Renal pelvis (tissue), 4 donors: ENCODE measurements around the gene MAST2. TPM values are rescaled to one million over a fixed set of nuclear protein-coding genes. Genes with fewer than 3 reads are reported as not detected.

ENCODE experiments used
- DNase-seq: peaks from one replicate; pipeline ENCODE4 v3.0.0-alpha.2; 2013
- polyA plus RNA-seq, 3 donors: library from polyadenylated mRNA; unstranded; fragments of 120-200 nt; gene quantifications; one replicate each; pipeline ENCODE4 v1.2.1, GENCODE V29; 2013; ENCODE audit not compliant: insufficient read length in 3 of 3

The MAST2 gene
- polyA plus RNA-seq, 3 donors = 32.0 to 43.3 (median 38.1) TPM

DNA sequence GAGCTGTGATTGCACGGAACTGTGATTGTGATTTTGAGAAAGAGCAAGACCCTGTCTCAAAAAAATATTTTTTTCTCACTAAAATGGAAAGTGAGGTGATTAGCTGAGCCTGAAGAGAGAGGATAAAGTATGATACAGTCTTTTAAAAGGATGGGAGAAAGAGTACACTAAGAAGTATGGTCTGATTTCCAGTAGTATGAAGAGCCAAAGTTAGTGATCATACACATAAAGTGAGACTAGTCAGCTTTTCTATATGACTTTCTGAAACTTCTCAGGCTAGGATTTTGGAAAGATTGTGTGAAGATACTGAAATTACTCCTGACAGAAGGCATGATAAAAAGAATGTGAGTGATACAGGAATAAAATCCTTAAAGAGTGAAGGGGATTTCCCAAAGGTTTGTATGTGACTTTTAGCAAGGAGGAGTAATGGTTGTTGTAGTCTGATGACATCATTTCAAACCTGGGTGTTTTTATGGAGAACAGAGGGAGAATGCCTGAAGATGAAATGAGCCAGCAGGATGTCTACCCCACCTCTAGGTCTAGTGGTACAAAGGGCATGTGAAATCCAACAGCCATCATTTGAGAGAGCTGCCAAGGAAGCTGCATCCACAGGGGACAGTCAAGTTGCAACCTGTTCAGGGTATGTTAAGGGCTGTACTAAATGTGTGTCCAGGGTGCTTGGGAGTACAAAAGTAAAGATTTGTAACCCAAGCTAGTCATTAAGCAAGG lies 171.3 kb downstream of the MAST2 start:
- DNase-seq = no peak

DNA sequence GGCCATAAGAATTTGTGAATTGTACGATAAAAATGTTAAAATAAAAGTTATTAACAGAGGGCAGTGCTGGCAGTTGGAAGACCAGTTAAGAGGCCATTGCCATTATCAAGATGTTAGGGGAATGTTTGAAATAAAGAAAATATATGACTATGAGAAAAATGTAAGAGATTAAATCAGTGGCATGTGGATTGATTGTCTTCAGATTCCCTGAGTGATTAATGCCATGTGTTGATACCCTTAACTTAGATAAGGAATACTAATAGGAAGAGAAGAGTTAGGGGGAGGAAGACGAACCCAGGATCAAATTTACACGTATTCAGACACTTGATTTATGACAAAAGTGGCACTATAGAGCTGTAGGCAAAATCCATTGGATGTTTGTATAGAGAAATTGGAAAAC lies 173.2 kb downstream of the MAST2 start:
- no peak for DNase-seq

DNA sequence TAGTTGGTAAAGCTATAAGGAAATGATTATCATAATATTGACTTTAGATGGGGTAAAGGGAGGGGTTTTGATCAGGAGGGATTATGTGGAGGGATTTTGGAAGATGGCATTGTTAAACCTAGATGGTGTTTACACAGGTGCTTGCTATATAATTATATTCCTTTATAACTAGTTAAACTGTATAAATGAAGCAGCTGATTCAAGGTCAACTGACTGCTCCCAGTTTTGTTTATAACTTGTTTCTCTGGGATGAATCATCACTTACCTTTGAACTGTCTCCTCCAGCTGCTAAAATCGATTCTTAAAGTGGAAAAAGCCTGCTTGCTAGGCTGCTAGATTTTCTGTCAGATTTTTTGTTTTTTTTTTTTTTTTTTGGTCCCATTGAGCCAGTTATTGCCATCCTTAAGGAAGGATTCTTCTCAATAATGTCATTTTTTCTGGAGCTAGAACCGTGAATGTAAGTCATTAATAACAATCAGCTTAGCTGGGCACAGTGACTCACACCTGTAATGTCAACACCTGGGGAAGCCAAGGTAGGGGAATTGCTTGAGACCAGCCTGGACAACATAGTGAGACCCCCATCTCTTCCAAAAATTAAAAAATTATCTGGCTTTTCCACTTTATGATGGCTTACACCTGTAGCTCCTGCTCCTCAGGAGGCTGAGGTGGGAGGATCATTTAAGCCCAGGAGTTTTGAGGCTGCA lies 175.8 kb downstream of the MAST2 start:
- DNase-seq = no peak

DNA sequence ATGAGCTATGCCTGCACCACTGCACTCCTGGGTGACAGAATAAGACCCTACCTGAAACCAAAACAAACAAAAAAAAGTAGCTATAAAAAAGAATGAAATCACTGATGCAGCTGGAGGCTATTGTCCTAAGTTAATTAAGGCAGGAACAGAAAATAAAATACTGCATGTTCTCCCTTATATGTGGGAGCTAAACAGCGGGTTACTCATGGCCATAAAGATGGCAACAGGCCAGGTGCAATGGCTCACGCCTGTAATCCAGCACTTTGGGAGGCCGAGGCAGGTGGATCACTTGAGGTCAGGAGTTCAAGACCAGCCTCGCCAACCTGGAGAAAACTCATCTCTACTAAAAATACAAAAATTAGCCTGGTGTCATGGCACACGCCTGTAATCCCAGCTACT lies 176.4 kb downstream of the MAST2 start:
- DNase-seq = no peak

DNA sequence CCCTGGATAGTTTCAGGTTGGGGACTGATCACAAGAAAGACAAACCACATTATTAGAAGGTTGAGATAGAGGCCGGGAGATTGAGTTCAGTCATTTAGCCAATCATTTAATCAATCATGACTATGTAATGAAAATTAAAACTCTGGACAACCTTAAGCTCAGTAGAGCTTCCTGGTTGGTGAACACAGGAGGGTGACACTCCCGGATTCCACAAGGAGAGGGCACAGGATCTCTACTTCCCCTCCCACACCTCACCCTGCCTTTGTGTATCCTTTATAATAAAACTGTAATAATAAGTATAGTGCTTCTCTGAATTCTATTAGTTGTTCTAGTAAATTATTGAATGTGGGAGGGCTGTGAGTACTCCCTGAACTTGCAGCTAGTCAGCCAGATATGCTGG lies 178.9 kb downstream of the MAST2 start:
- DNase-seq = no peak

DNA sequence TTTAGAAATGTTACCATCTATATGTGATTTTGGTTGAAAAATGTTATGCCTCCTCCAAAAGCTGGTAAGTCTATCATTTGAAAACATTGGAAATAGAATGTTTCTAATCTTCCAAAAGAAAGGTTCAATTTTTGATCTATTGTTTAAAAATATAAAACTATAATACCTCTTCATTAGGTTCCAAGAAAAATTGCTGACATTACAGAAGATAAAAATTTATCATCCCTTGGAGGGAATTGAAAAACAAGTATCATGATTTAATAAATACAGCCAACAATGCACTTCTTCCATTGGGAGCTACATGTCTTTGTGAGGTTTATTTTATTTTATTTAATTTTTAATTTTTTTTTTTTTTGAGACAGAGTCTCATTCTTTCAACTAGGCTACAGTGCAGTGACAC lies 180.6 kb downstream of the MAST2 start:
- DNase-seq = no peak

DNA sequence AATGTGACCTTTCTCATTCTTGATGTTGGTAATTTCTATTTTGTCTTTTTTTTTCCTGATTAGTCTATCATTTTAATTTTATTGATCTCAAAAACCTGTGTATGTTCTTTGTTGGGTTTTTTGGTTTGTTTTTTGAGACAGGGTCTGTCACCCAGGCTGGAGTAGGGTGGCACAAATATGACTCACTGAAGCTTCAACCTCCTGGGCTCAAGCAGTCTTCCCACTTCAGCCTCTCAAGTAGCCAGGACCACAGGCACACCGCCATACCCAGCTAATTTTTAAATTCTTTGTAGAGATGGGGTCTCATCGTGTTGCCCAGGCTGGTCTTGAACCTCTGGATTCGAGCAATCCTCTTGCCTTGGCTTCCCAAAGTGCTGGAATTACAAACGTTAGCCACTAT lies 183.8 kb downstream of the MAST2 start:
- no peak for DNase-seq

DNA sequence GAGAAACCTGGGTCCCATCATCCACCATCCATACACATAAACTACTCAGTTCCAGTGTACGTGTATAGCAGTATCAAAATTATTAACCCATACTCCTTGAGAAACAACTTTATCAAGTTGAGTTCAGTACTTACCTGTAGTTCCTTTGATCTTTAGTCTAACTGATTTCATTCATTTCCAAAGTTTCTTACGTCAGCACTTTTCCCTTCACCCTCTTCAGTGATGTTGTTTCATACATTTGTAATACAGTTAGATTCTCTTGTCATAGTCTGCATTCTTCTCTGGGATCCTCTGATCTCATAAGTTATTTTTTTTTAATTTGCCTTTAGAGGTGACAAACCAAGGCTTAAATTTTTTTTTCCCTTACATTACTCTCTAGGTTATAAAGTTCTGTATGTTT lies 185.8 kb downstream of the MAST2 start:
- no peak for DNase-seq

DNA sequence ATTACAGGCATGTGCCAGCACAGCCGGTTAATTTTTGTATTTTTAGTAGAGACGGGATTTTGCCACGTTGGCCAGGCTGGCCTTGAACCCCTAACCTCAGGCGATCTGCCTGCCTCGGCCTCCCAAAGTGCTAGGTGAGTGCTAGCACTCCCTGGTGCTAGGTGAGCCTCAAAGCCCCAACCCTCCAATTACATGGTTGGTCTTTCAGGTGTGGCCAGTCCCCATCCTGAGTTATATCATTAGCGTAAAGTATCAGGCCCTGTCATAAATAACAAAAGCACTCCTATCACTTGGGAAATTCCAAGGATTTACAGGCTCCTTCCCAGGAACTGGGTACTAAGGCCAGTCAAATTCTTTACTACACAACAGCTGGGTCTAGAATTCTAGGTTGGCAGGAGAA lies 191.0 kb downstream of the MAST2 start:
- DNase-seq = no peak

DNA sequence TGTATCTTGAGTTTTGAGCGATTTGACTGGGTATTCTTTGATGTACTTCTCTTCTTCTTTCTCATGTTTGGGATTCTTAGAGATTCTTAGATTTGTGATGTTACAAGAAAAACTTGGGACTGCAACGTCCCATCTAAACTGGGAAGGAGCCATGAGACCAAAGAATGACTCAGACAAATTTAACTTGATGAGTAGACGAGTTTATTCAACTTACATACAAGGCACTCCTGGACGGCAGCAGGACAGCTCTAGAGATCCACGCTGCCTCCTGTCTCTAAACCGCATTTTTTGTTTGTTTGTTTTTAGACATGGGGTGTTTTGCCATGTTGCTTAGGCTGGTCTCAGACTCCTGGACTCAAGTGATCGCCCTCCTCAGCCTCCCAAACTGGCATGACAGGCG lies 191.9 kb downstream of the MAST2 start:
- DNase-seq = no peak

DNA sequence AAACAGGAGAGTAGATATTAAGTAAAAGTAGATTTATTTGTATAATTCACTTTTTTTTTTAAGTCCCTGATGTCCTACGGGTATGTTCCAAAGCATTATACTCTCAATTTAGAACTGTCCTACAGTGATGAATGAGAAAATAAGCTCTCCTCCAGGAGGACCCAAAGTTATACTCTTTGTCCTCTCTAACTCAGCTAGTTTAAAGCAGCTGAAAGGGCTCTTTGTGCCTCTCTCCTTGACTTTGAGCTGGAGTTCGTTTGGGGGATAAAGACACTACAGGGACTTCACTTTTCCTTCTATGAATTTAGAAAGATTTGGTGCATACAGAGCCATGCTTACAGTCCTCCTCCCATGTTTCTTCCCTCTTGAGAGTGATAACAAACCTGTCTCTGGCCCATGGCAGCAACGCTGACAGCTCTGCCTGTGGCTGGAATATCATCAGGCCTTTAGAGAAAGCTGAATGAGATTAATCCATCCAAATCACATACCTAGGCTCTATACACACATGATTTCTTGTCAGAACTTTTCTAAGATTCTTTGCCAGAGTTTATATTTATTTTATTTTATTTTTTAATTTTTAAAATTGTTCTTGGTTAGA lies 194.7 kb downstream of the MAST2 start:
- DNase-seq = no peak

DNA sequence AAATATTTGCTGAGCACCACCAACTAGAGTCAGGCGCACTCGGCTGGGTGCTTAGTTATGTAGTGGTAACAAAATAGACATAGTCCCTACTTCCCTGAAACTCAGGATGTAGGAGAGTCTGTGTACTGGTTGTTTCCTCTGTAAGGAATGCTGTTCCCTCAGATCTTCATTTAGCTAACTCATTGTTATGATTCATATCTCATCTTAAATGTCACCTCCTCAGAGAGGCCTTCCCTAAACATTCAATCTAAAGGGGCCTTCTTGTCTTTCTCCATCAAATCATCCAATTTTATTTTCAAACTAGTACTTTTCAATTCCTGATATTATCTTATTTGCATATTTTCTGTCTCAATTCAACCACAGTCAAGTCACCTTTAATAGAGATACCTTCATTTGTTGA lies 196.1 kb downstream of the MAST2 start:
- DNase-seq = no peak

DNA sequence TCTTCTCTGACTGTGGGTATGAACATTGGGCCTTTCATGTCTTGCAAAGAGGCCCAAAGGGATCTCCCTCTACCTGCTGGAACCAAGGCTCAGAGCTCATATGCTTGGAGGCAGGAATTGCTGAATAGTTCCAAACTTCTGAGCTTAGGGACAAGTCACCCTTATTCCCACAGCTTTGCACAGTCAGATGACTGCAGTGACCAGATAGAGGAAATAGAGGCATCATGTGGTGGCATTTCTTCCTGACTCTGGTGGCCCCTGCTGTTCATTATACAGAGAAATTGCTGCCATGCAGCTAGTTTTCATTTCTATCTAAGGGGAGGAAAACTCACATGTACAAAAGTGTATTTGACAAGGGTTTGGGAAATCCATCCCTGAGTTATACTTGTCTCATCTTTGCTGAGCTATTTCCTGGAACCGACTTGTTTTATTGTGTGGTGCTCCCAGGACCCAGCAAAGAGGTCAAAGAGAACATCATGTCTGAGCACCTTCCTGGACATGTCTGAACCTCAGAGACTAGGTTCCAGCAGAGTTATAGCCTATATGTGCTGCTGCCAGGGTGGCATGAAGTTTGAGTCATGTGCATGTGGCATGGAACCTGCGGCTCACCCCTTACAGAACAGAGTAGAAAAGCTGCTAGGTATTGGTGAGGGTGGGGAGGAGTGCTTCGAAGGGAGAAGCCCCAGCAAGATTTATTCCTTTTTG lies 197.8 kb downstream of the MAST2 start:
- DNase-seq = no peak

DNA sequence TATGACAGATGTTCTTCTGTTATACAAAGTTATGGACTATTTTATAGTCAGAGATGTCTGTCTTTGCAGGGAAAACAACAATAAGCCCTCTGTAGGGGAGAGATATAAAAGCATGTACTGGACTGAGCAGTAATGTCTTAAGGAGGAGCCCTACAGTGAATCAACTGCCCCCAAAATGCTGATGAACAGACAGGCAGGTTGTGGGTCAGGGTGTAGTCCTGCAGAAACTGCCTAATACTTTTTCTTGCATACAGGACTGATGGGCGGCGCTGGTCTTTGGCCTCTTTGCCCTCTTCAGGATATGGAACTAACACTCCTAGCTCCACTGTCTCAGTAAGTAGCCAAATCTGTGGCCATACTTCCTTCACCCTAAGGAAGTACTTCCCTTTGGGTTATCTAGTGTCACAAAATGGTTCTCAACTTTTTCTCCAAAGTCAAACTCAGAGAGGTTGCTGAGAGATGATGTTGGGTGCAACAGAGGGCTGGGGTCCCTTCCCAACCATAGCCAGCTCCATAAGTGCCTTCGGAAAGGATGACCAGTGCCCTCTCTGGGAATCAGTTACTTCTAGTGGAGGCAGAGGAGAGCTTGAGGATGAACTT lies 199.2 kb downstream of the MAST2 start:
- no peak for DNase-seq

DNA sequence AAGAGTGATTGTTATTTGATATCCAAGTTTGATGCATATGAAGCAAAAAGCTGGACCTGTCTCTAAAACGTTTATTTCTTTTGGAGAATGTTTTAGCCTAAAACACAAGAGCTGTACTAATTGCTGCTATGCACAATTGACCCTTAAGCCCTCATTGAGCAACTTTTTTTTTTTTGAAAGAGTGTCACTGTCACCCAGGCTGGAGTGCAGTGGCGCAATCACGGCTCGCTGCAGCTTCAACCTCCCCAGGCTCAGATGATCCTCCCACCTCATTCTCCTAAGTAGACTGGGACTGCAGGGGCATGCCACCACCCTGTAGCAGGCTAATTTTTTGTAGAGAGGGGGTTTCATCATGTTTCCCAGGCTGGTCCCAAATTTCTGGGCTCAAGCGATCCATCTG lies 199.9 kb downstream of the MAST2 start:
- no peak for DNase-seq

DNA sequence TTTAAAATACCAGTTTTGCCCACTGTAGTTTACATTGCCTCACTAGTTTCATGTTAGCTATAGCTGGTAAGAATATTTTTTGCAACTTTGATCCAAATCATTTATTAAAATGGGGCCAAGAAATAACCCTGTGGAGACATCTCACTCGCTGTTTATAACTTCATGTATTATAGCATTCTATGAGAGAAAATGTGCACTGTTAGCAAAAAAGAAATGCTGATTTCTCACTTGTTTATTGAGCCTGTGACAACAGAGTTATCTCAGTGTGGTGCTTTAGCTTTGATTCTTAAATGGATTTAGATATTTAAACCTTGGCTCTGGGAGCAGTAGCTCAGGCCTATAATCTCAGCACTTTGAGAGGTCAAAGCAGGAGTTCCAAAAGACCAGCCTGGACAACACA lies 201.1 kb downstream of the MAST2 start:
- no peak for DNase-seq

DNA sequence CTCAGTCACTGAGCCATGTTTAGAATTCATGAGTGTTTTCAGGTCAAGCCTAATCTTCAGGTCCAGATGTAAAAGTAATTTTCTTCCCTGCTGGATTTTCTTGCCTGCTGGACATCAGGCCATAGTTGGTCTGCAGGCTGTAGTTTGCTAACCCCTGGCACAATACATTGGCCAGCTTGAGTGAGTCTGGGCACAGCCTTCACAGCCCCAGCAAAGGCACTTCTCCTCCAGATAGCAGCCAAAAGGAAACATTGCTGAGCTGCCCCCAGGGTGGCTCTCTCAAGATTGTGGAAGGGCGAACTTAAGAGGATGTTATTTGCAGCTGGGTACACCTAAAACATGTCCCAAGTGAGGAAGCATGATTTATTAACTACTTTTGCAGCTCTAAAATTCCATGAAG lies 202.2 kb downstream of the MAST2 start:
- DNase-seq = no peak

DNA sequence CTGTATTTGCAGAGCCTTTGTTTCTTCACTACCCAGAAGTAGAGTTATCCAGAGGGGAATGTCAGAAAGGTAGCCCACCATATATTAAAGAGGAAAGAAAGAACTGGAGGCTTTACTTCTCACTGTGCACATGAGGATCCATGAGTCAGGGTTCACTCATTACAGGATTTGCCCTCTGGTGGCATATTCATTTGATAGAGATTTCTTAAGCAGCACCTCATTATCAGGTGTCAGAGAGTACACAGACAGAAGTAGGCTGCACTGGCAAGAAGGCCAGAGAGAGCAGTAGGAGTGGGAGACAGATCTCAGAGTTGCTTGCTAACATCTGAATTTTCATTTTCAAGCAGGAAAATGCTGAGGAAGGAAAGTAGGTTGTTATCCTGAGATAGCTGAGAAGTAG lies 205.2 kb downstream of the MAST2 start:
- no peak for DNase-seq

DNA sequence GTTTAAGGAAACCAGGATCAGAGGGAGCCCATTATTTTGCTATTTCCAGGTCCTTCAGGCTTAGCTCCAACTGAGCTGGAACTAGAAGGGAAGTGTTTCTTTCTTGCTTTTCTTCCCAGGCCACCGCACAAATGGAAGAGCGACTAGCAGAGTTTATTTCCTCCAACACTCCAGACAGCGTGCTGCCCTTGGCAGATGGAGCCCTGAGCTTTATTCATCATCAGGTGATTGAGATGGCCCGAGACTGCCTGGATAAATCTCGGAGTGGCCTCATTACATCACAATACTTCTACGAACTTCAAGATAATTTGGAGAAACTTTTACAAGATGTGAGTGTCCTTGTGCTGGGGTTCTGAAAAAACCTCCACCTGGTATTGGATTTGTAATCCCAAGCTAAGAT lies 207.2 kb downstream of the MAST2 start:
- no peak for DNase-seq

DNA sequence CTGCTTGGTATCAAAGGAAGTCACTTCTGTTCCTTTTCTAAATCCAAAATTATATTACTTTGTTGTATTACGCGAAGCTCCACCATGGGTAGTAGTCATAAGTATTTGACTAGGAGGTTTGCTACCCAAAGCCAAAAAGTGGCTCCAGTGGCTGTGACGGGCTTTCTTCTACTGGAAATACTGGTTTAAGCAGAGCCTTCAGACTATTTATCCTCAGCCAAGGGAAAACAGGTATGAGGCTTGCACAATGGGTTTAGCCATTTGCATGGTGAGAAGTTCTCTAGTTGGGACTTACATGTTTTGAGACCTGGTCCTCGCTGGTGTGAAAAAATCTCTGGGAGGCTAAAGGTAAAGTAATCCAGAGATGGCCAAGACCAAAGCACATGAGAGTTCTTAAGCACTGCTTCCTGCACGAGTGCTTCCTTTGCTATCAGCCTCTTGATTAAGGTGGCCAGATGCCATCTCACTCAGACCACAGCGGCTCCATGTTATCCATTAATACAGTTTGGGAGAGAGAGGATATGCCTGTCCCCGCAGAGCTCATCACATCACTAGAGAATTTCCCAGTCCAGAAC lies 207.8 kb downstream of the MAST2 start:
- no peak for DNase-seq

DNA sequence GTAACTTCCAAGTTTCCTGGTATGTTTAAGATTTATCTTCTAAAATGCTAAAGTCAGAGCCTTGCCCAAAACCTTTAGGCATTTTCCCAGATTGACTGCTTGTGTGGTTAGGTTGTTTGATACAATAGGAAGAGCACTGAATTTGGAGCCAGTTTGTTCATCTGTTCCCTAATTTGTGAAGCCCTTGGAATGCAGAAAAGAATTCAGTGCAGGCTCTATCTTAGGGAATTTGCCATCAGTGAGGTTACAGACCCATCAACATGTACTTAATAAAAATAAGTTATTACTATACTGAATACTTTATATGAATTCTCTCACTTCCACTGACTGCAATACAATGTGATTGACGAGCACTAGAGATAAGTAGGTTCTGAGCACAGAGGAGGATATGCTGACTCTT lies 208.8 kb downstream of the MAST2 start:
- DNase-seq = no peak

DNA sequence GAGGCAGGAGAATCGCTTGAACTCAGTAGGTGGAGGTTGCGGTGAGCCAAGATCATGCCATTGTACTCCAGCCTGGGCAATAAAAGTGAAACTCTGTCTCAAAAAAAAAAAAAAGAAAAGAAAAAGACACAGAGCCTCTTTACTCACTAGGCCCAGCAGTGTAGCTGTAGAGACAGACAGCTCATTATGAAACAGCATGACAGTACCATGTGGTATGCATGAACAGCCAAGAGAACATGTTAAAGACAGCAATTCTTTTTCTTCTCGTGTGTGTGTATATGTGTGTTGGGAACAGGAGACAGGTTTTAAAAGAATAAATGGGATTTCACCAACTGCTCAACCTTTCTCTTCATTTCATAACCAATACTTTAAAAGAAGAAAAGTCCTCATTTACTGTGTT lies 210.2 kb downstream of the MAST2 start:
- DNase-seq = no peak
